ENCODE measurements around the gene C2orf49.
"Not testable (repeated sequence)": the region's sequence is repeated elsewhere in the genome, so short reads cannot be mapped to it uniquely, and the experiment has no call there.

The C2orf49 gene

GRCh38 chr2:105321875-105322646 is 15.3 kb upstream of the C2orf49 start:
- no peak for DNase-seq (ENCODE audit: low read depth)

- no peak for DNase-seq (ENCODE audit: low read depth)
Observed at GRCh38 chr2:105323111-105323510, 14.2 kb upstream of the C2orf49 start.

- DNase-seq (ENCODE audit: low read depth): no peak
Observed at GRCh38 chr2:105324101-105324500, 13.2 kb upstream of the C2orf49 start.

GRCh38 chr2:105324732-105325131 is 12.6 kb upstream of the C2orf49 start:
- no peak for DNase-seq (ENCODE audit: low read depth)

GRCh38 chr2:105325389-105325963 is 11.9 kb upstream of the C2orf49 start:
- no peak for DNase-seq (ENCODE audit: low read depth)

GRCh38 chr2:105327271-105327670 is 10.1 kb upstream of the C2orf49 start:
- not testable (repeated sequence) for DNase-seq (ENCODE audit: low read depth)

GRCh38 chr2:105327690-105328089 is 9.7 kb upstream of the C2orf49 start:
- DNase-seq (ENCODE audit: low read depth): no peak

- no peak for DNase-seq (ENCODE audit: low read depth)
Observed at GRCh38 chr2:105328281-105329196, 8.8 kb upstream of the C2orf49 start.

- DNase-seq (ENCODE audit: low read depth): no peak
Observed at GRCh38 chr2:105329197-105329554, 8.2 kb upstream of the C2orf49 start.

GRCh38 chr2:105329561-105330495 is 7.5 kb upstream of the C2orf49 start, which contains the start of gene TGFBRAP1:
TSS of gene TGFBRAP1 (minus strand) at chr2:105329735. CDS start at chr2:105308301, 21,434 bp downstream.
- DNase-seq (ENCODE audit: low read depth): peak; percentile 53

- DNase-seq (ENCODE audit: low read depth): no peak
Observed at GRCh38 chr2:105330681-105331375, 6.5 kb upstream of the C2orf49 start.

GRCh38 chr2:105334211-105334610 is 3.1 kb upstream of the C2orf49 start:
- DNase-seq (ENCODE audit: low read depth): no peak

- DNase-seq (ENCODE audit: low read depth): no peak
Observed at GRCh38 chr2:105335469-105335868, 1.9 kb upstream of the C2orf49 start.

GRCh38 chr2:105336786-105337121 is 586 bp upstream of the C2orf49 start:
- no peak for DNase-seq (ENCODE audit: low read depth)

- DNase-seq (ENCODE audit: low read depth): no peak
Observed at GRCh38 chr2:105338020-105338385, 663 bp downstream of the C2orf49 start.

GRCh38 chr2:105339414-105339813 is 2.1 kb downstream of the C2orf49 start:
- no peak for DNase-seq (ENCODE audit: low read depth)

- no peak for DNase-seq (ENCODE audit: low read depth)
Observed at GRCh38 chr2:105344704-105345345, 7.5 kb downstream of the C2orf49 start.

- DNase-seq (ENCODE audit: low read depth): no peak
Observed at GRCh38 chr2:105357122-105357521, 19.8 kb downstream of the C2orf49 start.

- no peak for DNase-seq (ENCODE audit: low read depth)
Observed at GRCh38 chr2:105358593-105358992, 21.3 kb downstream of the C2orf49 start.

GRCh38 chr2:105361102-105361889 is 24.0 kb downstream of the C2orf49 start:
- DNase-seq (ENCODE audit: low read depth): no peak
